Endometrial microvascular endothelial cells (primary cell): ENCODE data around the gene POR. TPM values are rescaled to one million over a fixed set of nuclear protein-coding genes. Genes with fewer than 3 reads are reported as not detected.

Experiments used
- total RNA-seq: library from RNA; depleted of rRNA; stranded (reverse); fragments of >200 nt; gene quantifications from one replicate; pipeline ENCODE4 v1.2.3, GENCODE V29; 2015; ENCODE audit errors: inconsistent ontology term

Gene POR
- total RNA-seq, 1 donor from 2014 or later, result 50.1 TPM

Other genes with a start within 250 kb of the POR start
- 31.8 TPM for gene HIP1, start 176.2 kb upstream of the POR start, total RNA-seq
- not detected for gene CCL26, start 142.9 kb upstream of the POR start, total RNA-seq
- gene CCL24, start 101.3 kb upstream of the POR start, total RNA-seq, result not detected
- 30.4 TPM for gene RHBDD2, start 36.1 kb upstream of the POR start, total RNA-seq
- gene TMEM120A, start 79.4 kb downstream of the POR start, total RNA-seq, result 12.0 TPM
- gene STYXL1, start 132.8 kb downstream of the POR start, total RNA-seq, result 51.5 TPM
- gene MDH2, start 133.0 kb downstream of the POR start, total RNA-seq, result 159 TPM